HCT116 (cell line): Measurements from ENCODE around the gene REPS2. TPM values are rescaled to one million over a fixed set of nuclear protein-coding genes. Genes with fewer than 3 reads are reported as not detected.

Experiments used
- ATAC-seq: fragments of 200-7000 bp; cut with Tn5 transposase; 2 replicates; pipeline ENCODE4 v1.9.1; 2020; ENCODE audit warnings: mild to moderate bottlenecking, moderate library complexity
- BruUV-seq: library from RNA; stranded (reverse); fragments of 400-500 nt; replicated peaks from 2 replicates; lab custom pipeline; 2021; lab: Mats Ljungman, UMichigan
- CTCF ChIA-PET: fragments of 300-600 bp; sonication (Branson Sonifier 250); formaldehyde crosslinking; loops from one replicate; lab custom pipeline; 2021; ENCODE audit warnings: antibody characterized with exemption; lab: Charles Lee
- POLR2A ChIA-PET: fragments of 300-600, 350-600 bp; sonication (Branson Sonifier 250); formaldehyde crosslinking; loops from one replicate; lab custom pipeline; 2021; ENCODE audit warnings: antibody characterized with exemption; lab: Charles Lee
- RAD21 ChIA-PET, 2 experiments: fragments of 300-600 bp; sonication (Branson Sonifier 250); formaldehyde crosslinking; loops; one replicate each; lab custom pipeline; 2023; ENCODE audit warnings: low total read pairs in 2 of 2; ENCODE audit not compliant: uncharacterized antibody in 2 of 2, unreplicated experiment in 2 of 2, low non-redundant PET in 1 of 2; lab: Charles Lee
- DNase-seq: peaks from one replicate; pipeline ENCODE4 v3.0.0-alpha.2; 2010; ENCODE audit warnings: low read depth, low spot score
- H2AFZ ChIP-seq: fragments of 200-600 bp; shearing (Covaris generic), sonication (generic); 2 replicates; pipeline ENCODE4 v1.6.1; 2017; ENCODE audit warnings: low read depth, mixed run types, mixed read lengths, antibody characterized with exemption, low read length; ENCODE audit not compliant: poor library complexity, severe bottlenecking
- H3K27ac ChIP-seq: 2 replicates; pipeline ENCODE4 v1.5.1; 2012; ENCODE audit warnings: low read depth, low read length
- H3K27me3 ChIP-seq: fragments of 200-600 bp; sonication (generic); 2 replicates; pipeline ENCODE4 v1.6.1; 2016; ENCODE audit warnings: mixed run types, low read length, mixed read lengths; ENCODE audit not compliant: insufficient read depth
- H3K36me3 ChIP-seq, 2 experiments: fragments of 200-500 bp in 1 of 2; fragments of 200-600 bp in 1 of 2; sonication (Bioruptor generic) in 1 of 2; sonication (generic) in 1 of 2; 2 replicates each; pipeline versions ENCODE4 v1.5.1 to v1.6.1; 2014 to 2016; ENCODE audit warnings: low read length in 2 of 2, inconsistent platforms in 1 of 2, mixed read lengths in 1 of 2, mixed run types in 1 of 2; ENCODE audit not compliant: insufficient read depth in 2 of 2, control insufficient read depth in 1 of 2
- H3K4me1 ChIP-seq, 2 experiments: fragments of 200-600 bp in 1 of 2; sonication (generic) in 1 of 2; 2 replicates each; pipeline versions ENCODE4 v1.5.1 to v1.6.1; 2012 to 2017; ENCODE audit warnings: low read length in 2 of 2, inconsistent platforms in 1 of 2, mild to moderate bottlenecking in 1 of 2, mixed read lengths in 1 of 2, mixed run types in 1 of 2, moderate library complexity in 1 of 2; ENCODE audit not compliant: insufficient read depth in 2 of 2, control insufficient read depth in 1 of 2
- H3K4me2 ChIP-seq: fragments of 200-600 bp; sonication (generic); 2 replicates; pipeline ENCODE4 v1.6.1; 2017; ENCODE audit warnings: mixed run types, low read length, mixed read lengths
- H3K4me3 ChIP-seq, 2 experiments: fragments of 200-600 bp in 1 of 2; sonication (generic) in 1 of 2; replicated peaks in 1 of 2; 2 replicates each; pipeline ENCODE4 v1.5.1; 2011 to 2016; ENCODE audit warnings: low read length in 2 of 2, control low read depth in 1 of 2, low read depth in 1 of 2, mild to moderate bottlenecking in 1 of 2, mixed read lengths in 1 of 2, mixed run types in 1 of 2
- H3K79me2 ChIP-seq: fragments of 200-600 bp; sonication (generic); 2 replicates; pipeline ENCODE4 v1.6.1; 2017; ENCODE audit warnings: mild to moderate bottlenecking, mixed run types, low read length, moderate library complexity, mixed read lengths; ENCODE audit not compliant: insufficient read depth
- H3K9ac ChIP-seq: fragments of 200-600 bp; sonication (generic); 2 replicates; pipeline ENCODE4 v1.6.1; 2016; ENCODE audit warnings: low read length, mixed read lengths
- H3K9me2 ChIP-seq: fragments of 200-600 bp; sonication (generic), shearing (Covaris generic); 2 replicates; pipeline ENCODE4 v1.6.1; 2017; ENCODE audit warnings: mixed run types, mild to moderate bottlenecking, moderate library complexity; ENCODE audit not compliant: insufficient read depth
- H3K9me3 ChIP-seq, 2 experiments: fragments of 200-500 bp in 1 of 2; fragments of 200-600 bp in 1 of 2; sonication (Bioruptor generic) in 1 of 2; sonication (generic) in 1 of 2; 2 replicates each; pipeline ENCODE4 v1.6.1; 2014 to 2017; ENCODE audit warnings: low read length in 2 of 2, mixed read lengths in 2 of 2, inconsistent platforms in 1 of 2, low read depth in 1 of 2, mild to moderate bottlenecking in 1 of 2, mixed run types in 1 of 2, moderate library complexity in 1 of 2; ENCODE audit not compliant: control insufficient read depth in 1 of 2, insufficient read depth in 1 of 2
- H4K20me1 ChIP-seq: fragments of 200-600 bp; sonication (generic), shearing (Covaris generic); 2 replicates; pipeline ENCODE4 v1.6.1; 2017; ENCODE audit warnings: mixed run types, mild to moderate bottlenecking, moderate library complexity; ENCODE audit not compliant: insufficient read depth
- ATF3 ChIP-seq: IDR thresholded peaks from 2 replicates; pipeline ENCODE4 v1.6.1; 2012
- CBX3 ChIP-seq: IDR thresholded peaks from 2 replicates; pipeline ENCODE4 v1.6.1; 2012; ENCODE audit warnings: low read depth
- CEBPB ChIP-seq: IDR thresholded peaks from 2 replicates; pipeline ENCODE4 v1.6.1; 2012; ENCODE audit warnings: low read depth
- CTCF ChIP-seq, 3 experiments: fragments of 200-600 bp in 1 of 3; sonication (generic) in 1 of 3; IDR thresholded peaks in 2 of 3; conservative IDR thresholded peaks in 1 of 3; 2 replicates each; pipeline ENCODE4 v1.5.1; 2012 to 2017; ENCODE audit warnings: low read depth in 2 of 3, low read length in 2 of 3, antibody characterized with exemption in 1 of 3, borderline replicate concordance in 1 of 3, control low read depth in 1 of 3, mild to moderate bottlenecking in 1 of 3, mixed read lengths in 1 of 3, mixed run types in 1 of 3, moderate library complexity in 1 of 3; ENCODE audit not compliant: insufficient read depth in 1 of 3
- EGR1 ChIP-seq: IDR thresholded peaks from 2 replicates; pipeline ENCODE4 v1.6.1; 2012; ENCODE audit warnings: low read depth
- EZH2phosphoT487 ChIP-seq: fragments of 200-600 bp; IDR thresholded peaks from 2 replicates; pipeline ENCODE4 v1.6.1; 2018; ENCODE audit warnings: antibody characterized with exemption, borderline replicate concordance
- JUND ChIP-seq: IDR thresholded peaks from 2 replicates; pipeline ENCODE4 v1.6.1; 2012
- MAX ChIP-seq: IDR thresholded peaks from 2 replicates; pipeline ENCODE4 v1.6.1; 2012
- POLR2A ChIP-seq: IDR thresholded peaks from 2 replicates; pipeline ENCODE4 v1.7.0; 2011; ENCODE audit warnings: borderline replicate concordance; ENCODE audit not compliant: insufficient read depth, insufficient read length; ENCODE audit errors: extremely low read depth
- POLR2AphosphoS5 ChIP-seq: IDR thresholded peaks from 2 replicates; pipeline ENCODE4 v1.6.1; 2011; ENCODE audit warnings: mild to moderate bottlenecking, low read depth, low read length, moderate library complexity
- RAD21 ChIP-seq: IDR thresholded peaks from 2 replicates; pipeline ENCODE4 v1.6.1; 2012; ENCODE audit warnings: low read depth, mild to moderate bottlenecking
- SIN3A ChIP-seq: IDR thresholded peaks from 2 replicates; pipeline ENCODE4 v1.6.1; 2012; ENCODE audit warnings: low read depth
- SP1 ChIP-seq: IDR thresholded peaks from 2 replicates; pipeline ENCODE4 v1.6.1; 2012; ENCODE audit warnings: low read depth
- TCF7L2 ChIP-seq: IDR thresholded peaks from 2 replicates; pipeline ENCODE4 v1.7.0; 2011; ENCODE audit warnings: borderline replicate concordance, inconsistent platforms; ENCODE audit not compliant: insufficient read depth, insufficient read length; ENCODE audit errors: extremely low read depth
- YY1 ChIP-seq: IDR thresholded peaks from 2 replicates; pipeline ENCODE4 v1.6.1; 2011; ENCODE audit warnings: low read length, low read depth, moderate library complexity, mild to moderate bottlenecking; ENCODE audit not compliant: insufficient replicate concordance; ENCODE audit errors: extremely low read depth
- ZBTB33 ChIP-seq: IDR thresholded peaks from 2 replicates; pipeline ENCODE4 v1.6.1; 2011; ENCODE audit warnings: mild to moderate bottlenecking, low read length, moderate library complexity; ENCODE audit not compliant: insufficient replicate concordance; ENCODE audit errors: extremely low read depth
- ZFX ChIP-seq: fragments of 450-650 bp; IDR thresholded peaks from 2 replicates; pipeline ENCODE4 v1.6.1; 2017
- ZNF274 ChIP-seq: fragments of 200-500 bp; sonication (Bioruptor generic); IDR thresholded peaks from 2 replicates; pipeline ENCODE4 v1.6.1; 2014; ENCODE audit warnings: mild to moderate bottlenecking, low read depth, low read length, inconsistent platforms
- intact Hi-C: fragments of 100-400 bp; cut with micrococcal nuclease; formaldehyde crosslinking; loops from 2 replicates; pipeline ENCODE4 v1.10.0; 2022
- total RNA-seq: library from RNA; stranded (reverse); gene quantifications from one replicate; pipeline ENCODE4 v1.2.1, GENCODE V29; 2021; ENCODE audit not compliant: unreplicated experiment

The REPS2 gene
- total RNA-seq, 1 experiment from 2014 or later = 4.5 TPM

GRCh38 chrX:16957751-16958150 is 11.3 kb downstream of the REPS2 start:
- no peak overlapping the region for H3K9ac ChIP-seq
- no peak overlapping the region for H3K27ac ChIP-seq
- no peak overlapping the region for H2AFZ ChIP-seq
- no peaks in the 10 kb centered on the region for H3K36me3 ChIP-seq
- TF ChIP-seq CEBPB (no peak), EGR1 (no peak), POLR2AphosphoS5 (no peak), CBX3 (no peak), ZBTB33 (no peak), JUND (no peak), SIN3A (no peak), TCF7L2 (no peak), SP1 (no peak), EZH2phosphoT487 (no peak), MAX (no peak), CTCF (IDR thresholded peaks at IDR 0.05 in 2 of 3, conservative IDR thresholded peaks at IDR 0.05 in 1 of 3; ENCODE audit: borderline replicate concordance in 1 of 3, insufficient read depth in 1 of 3, low read depth in 2 of 3, low read length in 2 of 3) (no peak), ZNF274 (no peak), RAD21 (no peak), POLR2A (no peak), ATF3 (no peak), ZFX (no peak), YY1 (no peak)
- TF ChIP-seq, all 23 proteins: peak for 0
- H3K4me3 ChIP-seq = no peak overlapping the region
- no peaks in the 10 kb centered on the region for H3K9me3 ChIP-seq
- H3K4me1 ChIP-seq = peaks cover 10 to 14% of the 10 kb centered on the region in 2 experiments
- no peaks in the 10 kb centered on the region for H4K20me1 ChIP-seq
- no peak for DNase-seq
- H3K9me2 ChIP-seq = no peaks in the 10 kb centered on the region
- ChIA-PET RAD21 (no interaction called here), POLR2A (no interaction called here), CTCF (no interaction called here)
- intact Hi-C loops = no loop called here
- no peaks in the 10 kb centered on the region for H3K27me3 ChIP-seq
- no TSS peak for BruUV-seq
- ATAC-seq = no peak
- H3K4me2 ChIP-seq = no peak overlapping the region
- H3K79me2 ChIP-seq = no peaks in the 10 kb centered on the region
